Panc1 (cell line): ENCODE measurements around the gene CNTN4. TPM values are rescaled to one million over a fixed set of nuclear protein-coding genes. Genes with fewer than 3 reads are reported as not detected.
"Not testable (repeated sequence)": the region's sequence is repeated elsewhere in the genome, so short reads cannot be mapped to it uniquely, and the experiment has no call there.

Source experiments
- ATAC-seq: fragments of 200-7000 bp; cut with Tn5 transposase; 2 replicates; pipeline ENCODE4 v1.9.1; 2020; ENCODE audit warnings: mild to moderate bottlenecking, moderate library complexity
- BruUV-seq: library from RNA; stranded (reverse); fragments of 400-500 nt; replicated peaks from 2 replicates; lab custom pipeline; 2021; lab: Mats Ljungman, UMichigan
- CTCF ChIA-PET: fragments of 300-600 bp; sonication (Branson Sonifier 250); formaldehyde crosslinking; loops from one replicate; lab custom pipeline; 2022; ENCODE audit warnings: antibody characterized with exemption; lab: Charles Lee
- POLR2A ChIA-PET: fragments of 300-600 bp; sonication (Branson Sonifier 250); formaldehyde crosslinking; loops from one replicate; lab custom pipeline; 2022; ENCODE audit warnings: antibody characterized with exemption; lab: Charles Lee
- DNase-seq: peaks from one replicate; pipeline ENCODE4 v3.0.0-alpha.2; 2010; ENCODE audit warnings: low read depth, low spot score
- H3K27ac ChIP-seq: 2 replicates; pipeline ENCODE4 v1.5.1; 2011; ENCODE audit warnings: mild to moderate bottlenecking, low read length, inconsistent platforms
- H3K27me3 ChIP-seq: fragments of 200-500 bp; sonication (Bioruptor generic); 2 replicates; pipeline ENCODE4 v1.6.0; 2014; ENCODE audit warnings: low read length, inconsistent platforms; ENCODE audit not compliant: control insufficient read depth, insufficient read depth
- H3K36me3 ChIP-seq: fragments of 200-500 bp; sonication (Bioruptor generic); 2 replicates; pipeline ENCODE4 v1.5.1; 2014; ENCODE audit warnings: inconsistent platforms, mild to moderate bottlenecking, low read length, moderate library complexity; ENCODE audit not compliant: control insufficient read depth, insufficient read depth
- H3K4me1 ChIP-seq: 2 replicates; pipeline ENCODE4 v1.5.1; 2011; ENCODE audit warnings: inconsistent platforms, mild to moderate bottlenecking, low read length, moderate library complexity; ENCODE audit not compliant: control insufficient read depth, insufficient read depth
- H3K4me3 ChIP-seq, 2 experiments: 2 replicates each; pipeline ENCODE4 v1.5.1; 2011 to 2012; ENCODE audit warnings: low read depth in 2 of 2, low read length in 2 of 2, mild to moderate bottlenecking in 2 of 2, inconsistent platforms in 1 of 2, moderate library complexity in 1 of 2
- H3K9me3 ChIP-seq: fragments of 200-500 bp; sonication (Bioruptor generic); 2 replicates; pipeline ENCODE4 v1.5.1; 2014; ENCODE audit warnings: low read depth, mild to moderate bottlenecking, inconsistent platforms, low read length, moderate library complexity; ENCODE audit not compliant: control insufficient read depth, insufficient read depth
- CTCF ChIP-seq: fragments of 450-650 bp; IDR thresholded peaks from 2 replicates; pipeline ENCODE4 v1.5.1; 2017; ENCODE audit warnings: mild to moderate bottlenecking
- POLR2AphosphoS5 ChIP-seq: IDR thresholded peaks from 2 replicates; pipeline ENCODE4 v1.6.1; 2012; ENCODE audit warnings: mild to moderate bottlenecking, low read depth, low read length, moderate library complexity
- REST ChIP-seq, 2 experiments: IDR thresholded peaks; 2 replicates each; pipeline ENCODE4 v1.6.1; 2011 to 2012; ENCODE audit warnings: low read depth in 2 of 2, control low read depth in 1 of 2, low read length in 1 of 2, mild to moderate bottlenecking in 1 of 2, moderate library complexity in 1 of 2; ENCODE audit not compliant: insufficient read depth in 1 of 2
- SIN3A ChIP-seq: IDR thresholded peaks from 2 replicates; pipeline ENCODE4 v1.6.1; 2012; ENCODE audit warnings: low read depth, mild to moderate bottlenecking, low read length, moderate library complexity, borderline replicate concordance; ENCODE audit not compliant: insufficient read depth
- TCF7L2 ChIP-seq: IDR thresholded peaks from 2 replicates; pipeline ENCODE4 v1.6.1; 2011; ENCODE audit warnings: mild to moderate bottlenecking, low read depth, low read length, inconsistent platforms
- in situ Hi-C: cut with HindIII; loops from 2 replicates; pipeline ENCODE4 v1.10.0; 2016; ENCODE audit warnings: low sequenced_read_pairs, low pct_unique_long_range_greater_than_20kb
- intact Hi-C: fragments of 100-400 bp; cut with micrococcal nuclease; formaldehyde crosslinking; loops from one replicate; pipeline ENCODE4 v1.10.0; 2022; ENCODE audit not compliant: unreplicated experiment
- total RNA-seq: library from RNA; stranded (reverse); gene quantifications from one replicate; pipeline ENCODE4 v1.2.1, GENCODE V29; 2021; ENCODE audit not compliant: unreplicated experiment

The CNTN4 gene
- total RNA-seq, 1 experiment from 2014 or later: not detected

- TF ChIP-seq SIN3A: no peak
- no peak for TF ChIP-seq TCF7L2
- CTCF ChIA-PET: no interaction called here
- intact Hi-C loops (no loop called here), in situ Hi-C loops (no loop called here)
- POLR2A ChIA-PET: no interaction called here
- BruUV-seq: no TSS peak
- no peaks in the 10 kb centered on the region for H3K36me3 ChIP-seq
- H3K4me1 ChIP-seq: no peaks in the 10 kb centered on the region
- H3K9me3 ChIP-seq: no peaks in the 10 kb centered on the region
- H3K4me3 ChIP-seq: no peak overlapping the region
- no peak overlapping the region for H3K27ac ChIP-seq
- no peaks in the 10 kb centered on the region for H3K27me3 ChIP-seq
- no peak for ATAC-seq
- no peak for DNase-seq
Measured at GRCh38 chr3:2910997-2911396, 812.3 kb downstream of the CNTN4 start.

- no TSS peak for BruUV-seq
- ATAC-seq (no peak), DNase-seq (no peak)
- ChIA-PET POLR2A (no interaction called here), CTCF (no interaction called here)
- TF ChIP-seq CTCF (no peak), POLR2AphosphoS5 (no peak), SIN3A (no peak), TCF7L2 (no peak), REST (IDR thresholded peaks at IDR 0.05; ENCODE audit: insufficient read depth in 1 of 2, low read depth in 2 of 2, low read length in 1 of 2) (no peak)
- no peak overlapping the region for H3K4me3 ChIP-seq
- H3K4me1 ChIP-seq: no peaks in the 10 kb centered on the region
- H3K36me3 ChIP-seq: no peaks in the 10 kb centered on the region
- H3K27me3 ChIP-seq: no peaks in the 10 kb centered on the region
- no peaks in the 10 kb centered on the region for H3K9me3 ChIP-seq
- H3K27ac ChIP-seq: no peak overlapping the region
- intact Hi-C loops (no loop called here), in situ Hi-C loops (no loop called here)
Measured at GRCh38 chr3:2915826-2916225, 817.2 kb downstream of the CNTN4 start.

- DNase-seq, intact Hi-C loops, BruUV-seq, CTCF ChIA-PET, POLR2A ChIA-PET, H3K9me3 ChIP-seq, H3K27ac ChIP-seq, ATAC-seq, H3K27me3 ChIP-seq, H3K36me3 ChIP-seq, H3K4me1 ChIP-seq, in situ Hi-C loops, H3K4me3 ChIP-seq: not testable (repeated sequence)
Measured at GRCh38 chr3:2916640-2917039, 818.0 kb downstream of the CNTN4 start.
